Caco-2 (cell line): Measurements from ENCODE around the gene SGSM1. TPM values are rescaled to one million over a fixed set of nuclear protein-coding genes. Genes with fewer than 3 reads are reported as not detected.

Experiments used
- BruUV-seq: library from RNA; stranded (reverse); fragments of 400-500 nt; replicated peaks from 2 replicates; lab custom pipeline; 2021; lab: Mats Ljungman, UMichigan
- CTCF ChIA-PET: fragments of 300-600 bp; sonication (Branson Sonifier 250); formaldehyde crosslinking; loops from one replicate; lab custom pipeline; 2022; ENCODE audit warnings: antibody characterized with exemption; lab: Charles Lee
- POLR2A ChIA-PET: fragments of 300-600 bp; sonication (Branson Sonifier 250); formaldehyde crosslinking; loops from one replicate; lab custom pipeline; 2022; ENCODE audit warnings: antibody characterized with exemption; lab: Charles Lee
- DNase-seq, 2 experiments: peaks; one replicate each; pipeline versions ENCODE4 v3.0.0 to v3.0.0-alpha.2; 2020 to 2022
- H3K27me3 ChIP-seq: replicated peaks from 2 replicates; pipeline ENCODE4 v1.6.0; 2011; ENCODE audit warnings: low read length; ENCODE audit not compliant: control insufficient read depth, insufficient read depth
- H3K36me3 ChIP-seq: 2 replicates; pipeline ENCODE4 v1.5.1; 2011; ENCODE audit warnings: low read length; ENCODE audit not compliant: control insufficient read depth, insufficient read depth
- H3K4me1 ChIP-seq: fragments of 250-450 bp; sonication (Bioruptor Pico); 2 replicates; pipeline ENCODE4 v1.5.1; 2020; ENCODE audit warnings: mild to moderate bottlenecking
- H3K4me3 ChIP-seq: 2 replicates; pipeline ENCODE4 v1.5.1; 2011; ENCODE audit warnings: low read depth, mild to moderate bottlenecking, control low read depth, low read length
- H3K9me3 ChIP-seq: fragments of 250-450 bp; sonication (Bioruptor Pico); 2 replicates; pipeline ENCODE4 v1.5.1; 2020; ENCODE audit warnings: mild to moderate bottlenecking, moderate library complexity
- H3K27ac Mint-ChIP-seq: one replicate; pipeline ENCODE4 v1.8.0; 2022; ENCODE audit warnings: mixed read lengths; ENCODE audit not compliant: unreplicated experiment
- H3K27me3 Mint-ChIP-seq: one replicate; pipeline ENCODE4 v1.8.0; 2022; ENCODE audit warnings: mixed read lengths; ENCODE audit not compliant: insufficient read depth, unreplicated experiment
- H3K36me3 Mint-ChIP-seq: one replicate; pipeline ENCODE4 v1.8.0; 2022; ENCODE audit warnings: mild to moderate bottlenecking, mixed read lengths; ENCODE audit not compliant: insufficient read depth, unreplicated experiment
- H3K4me1 Mint-ChIP-seq: one replicate; pipeline ENCODE4 v1.8.0; 2022; ENCODE audit warnings: low read depth, mixed read lengths; ENCODE audit not compliant: unreplicated experiment
- H3K4me3 Mint-ChIP-seq: one replicate; pipeline ENCODE4 v1.8.0; 2022; ENCODE audit warnings: mild to moderate bottlenecking, moderate library complexity, mixed read lengths; ENCODE audit not compliant: unreplicated experiment
- H3K9me3 Mint-ChIP-seq: one replicate; pipeline ENCODE4 v1.8.0; 2022; ENCODE audit warnings: mixed read lengths; ENCODE audit not compliant: unreplicated experiment
- intact Hi-C: fragments of 100-400 bp; cut with micrococcal nuclease; formaldehyde crosslinking; loops from one replicate; pipeline ENCODE4 v1.10.0; 2022; ENCODE audit not compliant: unreplicated experiment
- total RNA-seq: library from RNA; stranded (reverse); gene quantifications from 2 replicates; pipeline ENCODE4 v1.2.3, GENCODE V29; 2022
- TF ChIP-seq, protein P1 (sequence below), 2 experiments: fragments of 200-600 bp in 1 of 2; IDR thresholded peaks; 1 replicate in 1 of 2; 2 replicates in 1 of 2; pipeline versions ENCODE4 v1.5.1 to v1.8.0; 2011 to 2022; ENCODE audit warnings: antibody characterized with exemption in 1 of 2, control low read depth in 1 of 2, inconsistent platforms in 1 of 2, low read depth in 1 of 2, low read length in 1 of 2, mild to moderate bottlenecking in 1 of 2, moderate library complexity in 1 of 2; ENCODE audit not compliant: insufficient read depth in 1 of 2, severe bottlenecking in 1 of 2, unreplicated experiment in 1 of 2

SGSM1 gene
- total RNA-seq, 1 experiment from 2014 or later: 6.1 TPM

DNA sequence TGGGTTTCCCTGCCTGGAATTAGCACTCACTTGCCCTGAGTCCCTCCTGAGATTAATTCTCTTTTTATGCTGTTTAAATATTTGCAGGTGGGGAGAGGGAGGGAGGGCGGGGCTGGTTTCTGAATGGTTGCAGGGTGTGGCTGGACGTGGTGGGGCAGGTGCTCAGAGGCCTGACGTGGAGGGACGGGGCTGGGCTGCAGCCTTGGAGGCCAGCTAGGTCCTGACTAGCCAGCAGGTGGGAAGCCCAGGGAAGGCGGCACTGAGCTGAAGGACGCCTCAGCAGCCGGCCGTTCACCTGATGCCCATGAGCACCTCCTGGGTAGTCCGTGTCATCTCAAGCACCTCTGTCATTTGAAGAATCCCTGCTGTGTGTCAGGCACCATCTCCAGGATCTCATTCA, 21.3 kb downstream of the SGSM1 start:
- TF ChIP-seq, protein P1, sequence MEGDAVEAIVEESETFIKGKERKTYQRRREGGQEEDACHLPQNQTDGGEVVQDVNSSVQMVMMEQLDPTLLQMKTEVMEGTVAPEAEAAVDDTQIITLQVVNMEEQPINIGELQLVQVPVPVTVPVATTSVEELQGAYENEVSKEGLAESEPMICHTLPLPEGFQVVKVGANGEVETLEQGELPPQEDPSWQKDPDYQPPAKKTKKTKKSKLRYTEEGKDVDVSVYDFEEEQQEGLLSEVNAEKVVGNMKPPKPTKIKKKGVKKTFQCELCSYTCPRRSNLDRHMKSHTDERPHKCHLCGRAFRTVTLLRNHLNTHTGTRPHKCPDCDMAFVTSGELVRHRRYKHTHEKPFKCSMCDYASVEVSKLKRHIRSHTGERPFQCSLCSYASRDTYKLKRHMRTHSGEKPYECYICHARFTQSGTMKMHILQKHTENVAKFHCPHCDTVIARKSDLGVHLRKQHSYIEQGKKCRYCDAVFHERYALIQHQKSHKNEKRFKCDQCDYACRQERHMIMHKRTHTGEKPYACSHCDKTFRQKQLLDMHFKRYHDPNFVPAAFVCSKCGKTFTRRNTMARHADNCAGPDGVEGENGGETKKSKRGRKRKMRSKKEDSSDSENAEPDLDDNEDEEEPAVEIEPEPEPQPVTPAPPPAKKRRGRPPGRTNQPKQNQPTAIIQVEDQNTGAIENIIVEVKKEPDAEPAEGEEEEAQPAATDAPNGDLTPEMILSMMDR (IDR thresholded peaks at IDR 0.05; ENCODE audit: insufficient read depth in 1 of 2, low read depth in 1 of 2, low read length in 1 of 2, severe bottlenecking in 1 of 2, unreplicated experiment in 1 of 2): no peak
- Histone ChIP-seq H3K9me3 (no peaks in the 10 kb centered on the region), H3K4me1 (peaks cover 12% of the 10 kb centered on the region), H3K27me3 (no peaks in the 10 kb centered on the region), H3K36me3 (no peaks in the 10 kb centered on the region), H3K4me3 (no peak overlapping the region)
- peak; percentile 71 to 77 for DNase-seq
- intact Hi-C loops: no loop called here
- Mint-ChIP-seq H3K4me3 (peak overlapping the region; percentile 15), H3K36me3 (no peaks in the 10 kb centered on the region), H3K27ac (peak overlapping the region; percentile 43), H3K27me3 (no peaks in the 10 kb centered on the region), H3K4me1 (peaks cover 18% of the 10 kb centered on the region), H3K9me3 (no peaks in the 10 kb centered on the region)
- BruUV-seq: no TSS peak
- ChIA-PET POLR2A (interaction anchor here (0.6 kb wide), 1 partner anchor 12 kb away, joined by 4 read pairs; no protein-coding TSS in a partner anchor), CTCF (interaction anchor here (0.7 to 1.4 kb wide), 4 partner anchors 21 to 70 kb away, joined by 3 to 6 read pairs (median 3); partner anchors contain the start of gene SGSM1)

DNA sequence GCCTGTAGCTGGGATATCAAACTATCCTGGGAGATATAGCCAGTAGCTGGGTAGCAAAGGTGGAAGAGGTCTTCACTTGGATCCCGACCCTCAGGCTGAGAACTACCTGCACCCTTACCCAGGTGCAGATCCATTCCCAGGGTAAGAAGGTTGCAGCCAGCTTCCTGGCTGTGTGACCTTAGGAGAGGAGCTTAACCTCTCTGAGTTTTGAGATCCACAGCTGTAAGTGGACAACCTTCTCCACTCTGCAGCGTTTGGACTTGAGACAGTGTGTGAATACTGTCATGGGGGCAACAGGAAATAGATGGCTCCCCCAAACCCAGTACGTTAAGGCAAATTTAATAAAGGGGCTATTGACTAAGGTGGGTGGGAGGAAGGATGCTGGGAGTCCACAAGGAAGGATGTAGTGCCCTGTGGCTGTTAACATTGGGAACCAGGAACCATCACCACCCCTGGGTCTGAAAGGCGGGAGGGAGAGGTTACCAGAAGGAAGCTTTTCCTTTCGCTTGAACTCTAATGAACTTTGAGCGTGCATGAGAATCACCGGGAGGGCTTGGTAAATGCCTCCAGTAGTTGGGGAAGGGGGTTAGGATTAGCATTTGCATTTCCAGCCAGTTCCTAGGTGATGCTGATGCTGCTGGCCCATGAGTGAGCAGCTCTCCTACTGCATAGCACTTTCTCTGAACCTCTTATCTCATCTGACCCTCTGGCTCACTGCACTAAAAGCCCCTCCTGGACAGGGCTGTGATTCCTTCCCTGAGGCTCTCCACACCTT, 24.4 kb downstream of the SGSM1 start:
- Histone ChIP-seq H3K27me3 (no peaks in the 10 kb centered on the region), H3K4me1 (peaks cover 12% of the 10 kb centered on the region), H3K36me3 (no peaks in the 10 kb centered on the region), H3K9me3 (no peaks in the 10 kb centered on the region), H3K4me3 (no peak overlapping the region)
- no peak for DNase-seq
- ChIA-PET CTCF (no interaction called here), POLR2A (no interaction called here)
- Mint-ChIP-seq H3K4me3 (no peak overlapping the region), H3K4me1 (peaks cover 27% of the 10 kb centered on the region), H3K9me3 (no peaks in the 10 kb centered on the region), H3K27ac (peak overlapping the region; percentile 36), H3K36me3 (no peaks in the 10 kb centered on the region), H3K27me3 (no peaks in the 10 kb centered on the region)
- intact Hi-C loops: no loop called here
- TF ChIP-seq, protein P1 (IDR thresholded peaks at IDR 0.05; ENCODE audit: insufficient read depth in 1 of 2, low read depth in 1 of 2, low read length in 1 of 2, severe bottlenecking in 1 of 2, unreplicated experiment in 1 of 2): no peak
- BruUV-seq: no TSS peak

DNA sequence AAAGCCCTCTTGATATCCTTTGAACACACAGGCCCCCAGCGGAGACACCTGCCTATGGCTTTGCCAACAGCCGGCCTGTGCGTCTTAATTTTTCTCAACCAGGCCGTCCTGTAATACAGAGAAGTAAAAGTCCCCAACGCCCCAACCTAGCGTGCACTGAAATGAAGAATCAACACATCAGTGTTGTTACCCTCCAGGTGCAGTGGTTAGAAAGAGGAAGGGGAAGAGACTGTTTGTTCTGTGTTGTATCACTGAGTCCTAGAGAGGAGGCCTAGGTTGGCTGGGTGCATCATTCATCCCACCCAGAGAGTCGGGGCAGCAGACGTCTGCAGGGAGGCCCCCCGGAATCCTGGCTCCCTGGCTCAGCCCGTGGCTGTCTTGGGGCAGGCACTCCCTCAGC, 25.7 kb downstream of the SGSM1 start:
- H3K27me3 Mint-ChIP-seq: no peaks in the 10 kb centered on the region

More for the DNA sequence above, 25.7 kb downstream of the SGSM1 start:
- POLR2A ChIA-PET: no interaction called here
- H3K4me3 Mint-ChIP-seq: no peak overlapping the region
- intact Hi-C loops: no loop called here
- Histone ChIP-seq H3K9me3 (no peaks in the 10 kb centered on the region), H3K27me3 (no peaks in the 10 kb centered on the region), H3K4me3 (no peak overlapping the region), H3K4me1 (peaks cover 11% of the 10 kb centered on the region), H3K36me3 (no peaks in the 10 kb centered on the region)
- no TSS peak for BruUV-seq
- TF ChIP-seq, protein P1 (IDR thresholded peaks at IDR 0.05; ENCODE audit: insufficient read depth in 1 of 2, low read depth in 1 of 2, low read length in 1 of 2, severe bottlenecking in 1 of 2, unreplicated experiment in 1 of 2): no peak
- H3K9me3 Mint-ChIP-seq: no peaks in the 10 kb centered on the region
- H3K4me1 Mint-ChIP-seq: peaks cover 24% of the 10 kb centered on the region
- no peak for DNase-seq
- CTCF ChIA-PET: interaction anchor here (0.7 to 1.5 kb wide), 2 partner anchors 59 to 130 kb away, joined by 4 read pairs; no protein-coding TSS in a partner anchor
- no peaks in the 10 kb centered on the region for H3K36me3 Mint-ChIP-seq
- no peak overlapping the region for H3K27ac Mint-ChIP-seq
